Brain microvascular endothelial cell (primary cell): ENCODE results near the gene MFN1.

Source experiments
- DNase-seq: peaks from one replicate; pipeline ENCODE4 v3.0.0-alpha.2; 2020
- H3K27ac ChIP-seq: fragments of 250-450 bp; sonication (Bioruptor Pico); 2 replicates; pipeline ENCODE4 v1.5.1; 2020; ENCODE audit warnings: mild to moderate bottlenecking, moderate library complexity
- H3K27me3 ChIP-seq: fragments of 250-450 bp; sonication (Bioruptor Pico); replicated peaks from 2 replicates; pipeline ENCODE4 v1.5.1; 2020; ENCODE audit warnings: mild to moderate bottlenecking
- H3K36me3 ChIP-seq: fragments of 250-450 bp; sonication (Bioruptor Pico); replicated peaks from 2 replicates; pipeline ENCODE4 v1.5.1; 2020; ENCODE audit warnings: mild to moderate bottlenecking
- H3K4me3 ChIP-seq: 2 replicates; pipeline ENCODE4 v1.5.1; 2011; ENCODE audit warnings: low read depth, mild to moderate bottlenecking, control low read depth, low read length, moderate library complexity
- in situ Hi-C: cut with HindIII; loops from 2 replicates; pipeline ENCODE4 v1.10.0; 2017; ENCODE audit warnings: low sequenced_read_pairs, low pct_ligation_motif_present
- TF ChIP-seq, protein P1 (sequence below): IDR thresholded peaks from 2 replicates; pipeline ENCODE4 v1.5.1; 2011; ENCODE audit warnings: low read depth, mild to moderate bottlenecking, moderate library complexity, low read length, control low read depth, inconsistent platforms; ENCODE audit errors: missing control alignments

Gene MFN1

DNA sequence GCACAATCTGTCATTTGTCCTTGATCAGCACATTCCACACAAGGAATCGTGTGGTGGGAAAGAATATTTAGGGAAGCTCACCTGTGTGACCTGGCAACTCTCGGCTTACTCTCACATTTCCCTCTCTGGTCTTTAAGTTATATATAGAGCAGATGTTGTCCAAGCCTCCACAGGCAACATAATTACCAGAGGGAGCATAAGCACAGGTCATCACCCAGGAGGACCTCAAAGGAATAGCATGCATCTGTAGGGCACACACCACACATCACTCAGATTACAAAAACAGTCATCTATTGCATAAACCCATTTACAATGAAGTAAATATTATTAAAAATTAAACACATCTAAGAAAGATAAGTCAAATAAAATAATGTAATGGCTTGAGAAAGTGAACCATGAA lies 67.3 kb downstream of the MFN1 start:
- peaks cover 26% of the 10 kb centered on the region for H3K36me3 ChIP-seq
- in situ Hi-C loops, result no loop called here
- H3K4me3 ChIP-seq, result no peak overlapping the region
- TF ChIP-seq, protein P1, sequence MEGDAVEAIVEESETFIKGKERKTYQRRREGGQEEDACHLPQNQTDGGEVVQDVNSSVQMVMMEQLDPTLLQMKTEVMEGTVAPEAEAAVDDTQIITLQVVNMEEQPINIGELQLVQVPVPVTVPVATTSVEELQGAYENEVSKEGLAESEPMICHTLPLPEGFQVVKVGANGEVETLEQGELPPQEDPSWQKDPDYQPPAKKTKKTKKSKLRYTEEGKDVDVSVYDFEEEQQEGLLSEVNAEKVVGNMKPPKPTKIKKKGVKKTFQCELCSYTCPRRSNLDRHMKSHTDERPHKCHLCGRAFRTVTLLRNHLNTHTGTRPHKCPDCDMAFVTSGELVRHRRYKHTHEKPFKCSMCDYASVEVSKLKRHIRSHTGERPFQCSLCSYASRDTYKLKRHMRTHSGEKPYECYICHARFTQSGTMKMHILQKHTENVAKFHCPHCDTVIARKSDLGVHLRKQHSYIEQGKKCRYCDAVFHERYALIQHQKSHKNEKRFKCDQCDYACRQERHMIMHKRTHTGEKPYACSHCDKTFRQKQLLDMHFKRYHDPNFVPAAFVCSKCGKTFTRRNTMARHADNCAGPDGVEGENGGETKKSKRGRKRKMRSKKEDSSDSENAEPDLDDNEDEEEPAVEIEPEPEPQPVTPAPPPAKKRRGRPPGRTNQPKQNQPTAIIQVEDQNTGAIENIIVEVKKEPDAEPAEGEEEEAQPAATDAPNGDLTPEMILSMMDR, result no peak
- H3K27ac ChIP-seq, result no peak overlapping the region
- no peak for DNase-seq
- no peaks in the 10 kb centered on the region for H3K27me3 ChIP-seq

DNA sequence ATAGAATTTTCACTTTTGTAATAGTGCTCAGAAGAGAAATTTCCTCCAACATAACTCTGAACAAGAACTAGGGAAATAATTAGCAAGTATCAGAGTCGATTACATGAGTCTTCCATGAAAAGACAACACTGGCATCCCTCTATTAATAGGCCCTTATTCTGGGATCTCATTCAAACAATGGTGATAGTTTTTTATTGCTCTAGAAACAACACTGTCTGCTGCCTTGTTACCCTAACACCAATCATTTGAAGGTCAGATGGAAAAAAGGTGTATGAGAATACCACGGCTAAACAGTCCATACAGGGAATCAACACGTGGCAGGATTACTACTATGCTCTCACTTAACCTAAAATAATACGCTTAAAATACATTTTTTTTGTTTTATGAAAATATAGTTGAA lies 67.9 kb downstream of the MFN1 start:
- Histone ChIP-seq H3K4me3 (no peak overlapping the region), H3K27ac (no peak overlapping the region), H3K27me3 (no peaks in the 10 kb centered on the region), H3K36me3 (peaks cover 26% of the 10 kb centered on the region)
- TF ChIP-seq, protein P1, result no peak
- no peak for DNase-seq
- in situ Hi-C loops, result no loop called here

DNA sequence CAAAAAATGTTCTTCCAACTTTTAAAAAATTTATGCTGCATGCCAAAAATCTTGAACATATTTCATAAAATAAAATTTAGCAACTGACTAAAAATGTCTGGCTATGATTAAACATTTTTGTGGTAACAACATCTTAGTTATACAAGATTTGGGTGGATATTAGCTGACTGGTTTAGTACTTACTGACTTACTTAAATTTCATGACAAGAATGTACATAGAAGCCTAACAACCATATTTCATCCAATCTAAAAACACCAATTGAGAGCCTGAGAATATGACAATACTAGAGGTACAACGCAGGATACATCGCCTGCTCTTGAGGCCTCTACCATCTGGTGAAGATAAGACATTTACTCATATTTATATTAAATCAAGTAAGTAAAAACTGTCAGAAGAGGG lies 69.2 kb downstream of the MFN1 start:
- DNase-seq, result no peak
- H3K27me3 ChIP-seq, result no peaks in the 10 kb centered on the region
- no peak overlapping the region for H3K4me3 ChIP-seq
- TF ChIP-seq, protein P1, result no peak
- H3K27ac ChIP-seq, result no peak overlapping the region
- in situ Hi-C loops, result no loop called here
- peaks cover 26% of the 10 kb centered on the region for H3K36me3 ChIP-seq

DNA sequence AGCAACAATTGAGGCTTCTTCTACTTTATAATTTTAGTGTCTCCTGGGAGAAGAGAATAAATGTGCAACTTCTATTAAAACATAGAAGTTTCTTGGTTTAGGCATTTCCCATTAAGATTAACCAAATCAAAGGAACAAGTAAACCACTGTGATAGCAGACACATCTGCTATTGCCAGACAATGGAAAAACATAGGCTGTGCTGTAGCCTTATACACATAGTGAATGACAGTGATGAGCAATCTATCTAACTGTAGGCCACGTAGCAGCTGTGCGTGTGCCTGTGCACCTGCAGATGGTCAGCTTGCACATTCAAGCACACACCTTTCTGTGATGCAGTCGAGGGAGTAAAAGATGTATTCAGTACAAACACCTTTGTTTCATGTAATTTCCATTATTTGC lies 71.1 kb downstream of the MFN1 start:
- H3K36me3 ChIP-seq, result peaks cover 29% of the 10 kb centered on the region
- TF ChIP-seq, protein P1, result no peak
- in situ Hi-C loops, result no loop called here
- DNase-seq, result no peak
- H3K27ac ChIP-seq, result no peak overlapping the region
- no peaks in the 10 kb centered on the region for H3K27me3 ChIP-seq
- H3K4me3 ChIP-seq, result no peak overlapping the region

DNA sequence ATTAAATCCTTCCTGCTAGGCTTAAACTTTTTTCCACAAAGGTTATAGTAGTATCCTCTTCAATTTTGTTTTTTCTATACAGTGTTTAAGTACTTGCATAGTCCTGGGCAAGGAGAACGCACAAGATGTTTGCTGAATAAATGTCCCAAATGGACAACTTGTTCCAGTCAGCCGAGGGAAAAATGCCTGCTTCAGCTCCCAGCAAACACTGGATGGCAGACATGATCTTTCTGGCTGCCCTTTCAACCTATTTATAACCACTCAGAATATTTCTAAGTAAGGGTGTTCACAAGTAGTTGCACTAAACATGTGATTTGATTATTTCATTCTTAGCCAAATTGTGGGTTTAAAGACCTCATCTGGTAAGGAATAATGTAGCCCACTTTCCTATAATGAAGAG lies 74.0 kb downstream of the MFN1 start:
- in situ Hi-C loops, result no loop called here
- peak; percentile 22 for DNase-seq
- peaks cover 41% of the 10 kb centered on the region for H3K36me3 ChIP-seq

DNA sequence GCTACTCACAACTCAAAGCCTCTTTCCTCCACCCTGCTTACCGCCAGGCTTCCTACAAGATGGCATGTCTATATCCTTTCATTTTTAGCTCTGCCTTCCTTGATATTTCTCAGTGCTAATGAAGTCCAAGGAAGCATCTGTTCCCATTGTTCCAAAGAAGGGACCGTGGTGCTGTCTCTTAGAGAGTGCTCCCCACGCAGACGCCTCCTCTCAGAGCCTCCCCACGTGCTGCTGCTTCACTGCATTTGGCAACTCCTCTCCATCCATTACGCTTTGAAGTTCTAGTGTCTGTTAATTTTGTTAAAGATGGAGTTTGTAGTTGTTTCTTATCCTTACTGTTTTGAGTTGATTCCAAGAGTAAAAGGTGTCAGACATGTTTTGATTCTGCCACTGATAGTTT lies 77.6 kb downstream of the MFN1 start:
- in situ Hi-C loops, result no loop called here
- TF ChIP-seq, protein P1, result no peak
- Histone ChIP-seq H3K36me3 (peaks cover 26% of the 10 kb centered on the region), H3K27me3 (no peaks in the 10 kb centered on the region), H3K4me3 (no peak overlapping the region), H3K27ac (no peak overlapping the region)
- no peak for DNase-seq

More for the DNA sequence above, 74.0 kb downstream of the MFN1 start:
- no peak overlapping the region for H3K27ac ChIP-seq
- H3K27me3 ChIP-seq, result no peaks in the 10 kb centered on the region
- TF ChIP-seq, protein P1, result peak; percentile 72
- no peak overlapping the region for H3K4me3 ChIP-seq
